HCT116 (cell line): ENCODE data around the gene GET3. TPM values are rescaled to one million over a fixed set of nuclear protein-coding genes. Genes with fewer than 3 reads are reported as not detected.

Source experiments
- ATAC-seq: fragments of 200-7000 bp; cut with Tn5 transposase; 2 replicates; pipeline ENCODE4 v1.9.1; 2020; ENCODE audit warnings: mild to moderate bottlenecking, moderate library complexity
- Bru-seq: library from RNA; stranded (reverse); fragments of 400-500 nt; gene quantifications from one replicate; lab custom pipeline; 2021; lab: Mats Ljungman, UMichigan
- BruChase-seq, 2 experiments: library from RNA; stranded (reverse); fragments of 400-500 nt; gene quantifications; one replicate each; lab custom pipeline; 2021; lab: Mats Ljungman, UMichigan
- BruUV-seq: library from RNA; stranded (reverse); fragments of 400-500 nt; replicated peaks from 2 replicates; lab custom pipeline; 2021; lab: Mats Ljungman, UMichigan
- CTCF ChIA-PET: fragments of 300-600 bp; sonication (Branson Sonifier 250); formaldehyde crosslinking; loops from one replicate; lab custom pipeline; 2021; ENCODE audit warnings: antibody characterized with exemption; lab: Charles Lee
- POLR2A ChIA-PET: fragments of 300-600, 350-600 bp; sonication (Branson Sonifier 250); formaldehyde crosslinking; loops from one replicate; lab custom pipeline; 2021; ENCODE audit warnings: antibody characterized with exemption; lab: Charles Lee
- RAD21 ChIA-PET, 2 experiments: fragments of 300-600 bp; sonication (Branson Sonifier 250); formaldehyde crosslinking; loops; one replicate each; lab custom pipeline; 2023; ENCODE audit warnings: low total read pairs in 2 of 2; ENCODE audit not compliant: uncharacterized antibody in 2 of 2, unreplicated experiment in 2 of 2, low non-redundant PET in 1 of 2; lab: Charles Lee
- DNase-seq: peaks from one replicate; pipeline ENCODE4 v3.0.0-alpha.2; 2010; ENCODE audit warnings: low read depth, low spot score
- H2AFZ ChIP-seq: fragments of 200-600 bp; shearing (Covaris generic), sonication (generic); 2 replicates; pipeline ENCODE4 v1.6.1; 2017; ENCODE audit warnings: low read depth, mixed run types, mixed read lengths, antibody characterized with exemption, low read length; ENCODE audit not compliant: poor library complexity, severe bottlenecking
- H3K27ac ChIP-seq: 2 replicates; pipeline ENCODE4 v1.5.1; 2012; ENCODE audit warnings: low read depth, low read length
- H3K27me3 ChIP-seq: fragments of 200-600 bp; sonication (generic); 2 replicates; pipeline ENCODE4 v1.6.1; 2016; ENCODE audit warnings: mixed run types, low read length, mixed read lengths; ENCODE audit not compliant: insufficient read depth
- H3K36me3 ChIP-seq, 2 experiments: fragments of 200-500 bp in 1 of 2; fragments of 200-600 bp in 1 of 2; sonication (Bioruptor generic) in 1 of 2; sonication (generic) in 1 of 2; 2 replicates each; pipeline versions ENCODE4 v1.5.1 to v1.6.1; 2014 to 2016; ENCODE audit warnings: low read length in 2 of 2, inconsistent platforms in 1 of 2, mixed read lengths in 1 of 2, mixed run types in 1 of 2; ENCODE audit not compliant: insufficient read depth in 2 of 2, control insufficient read depth in 1 of 2
- H3K4me1 ChIP-seq, 2 experiments: fragments of 200-600 bp in 1 of 2; sonication (generic) in 1 of 2; 2 replicates each; pipeline versions ENCODE4 v1.5.1 to v1.6.1; 2012 to 2017; ENCODE audit warnings: low read length in 2 of 2, inconsistent platforms in 1 of 2, mild to moderate bottlenecking in 1 of 2, mixed read lengths in 1 of 2, mixed run types in 1 of 2, moderate library complexity in 1 of 2; ENCODE audit not compliant: insufficient read depth in 2 of 2, control insufficient read depth in 1 of 2
- H3K4me2 ChIP-seq: fragments of 200-600 bp; sonication (generic); 2 replicates; pipeline ENCODE4 v1.6.1; 2017; ENCODE audit warnings: mixed run types, low read length, mixed read lengths
- H3K4me3 ChIP-seq, 2 experiments: fragments of 200-600 bp in 1 of 2; sonication (generic) in 1 of 2; replicated peaks in 1 of 2; 2 replicates each; pipeline ENCODE4 v1.5.1; 2011 to 2016; ENCODE audit warnings: low read length in 2 of 2, control low read depth in 1 of 2, low read depth in 1 of 2, mild to moderate bottlenecking in 1 of 2, mixed read lengths in 1 of 2, mixed run types in 1 of 2
- H3K79me2 ChIP-seq: fragments of 200-600 bp; sonication (generic); 2 replicates; pipeline ENCODE4 v1.6.1; 2017; ENCODE audit warnings: mild to moderate bottlenecking, mixed run types, low read length, moderate library complexity, mixed read lengths; ENCODE audit not compliant: insufficient read depth
- H3K9ac ChIP-seq: fragments of 200-600 bp; sonication (generic); 2 replicates; pipeline ENCODE4 v1.6.1; 2016; ENCODE audit warnings: low read length, mixed read lengths
- H3K9me2 ChIP-seq: fragments of 200-600 bp; sonication (generic), shearing (Covaris generic); 2 replicates; pipeline ENCODE4 v1.6.1; 2017; ENCODE audit warnings: mixed run types, mild to moderate bottlenecking, moderate library complexity; ENCODE audit not compliant: insufficient read depth
- H3K9me3 ChIP-seq, 2 experiments: fragments of 200-500 bp in 1 of 2; fragments of 200-600 bp in 1 of 2; sonication (Bioruptor generic) in 1 of 2; sonication (generic) in 1 of 2; 2 replicates each; pipeline ENCODE4 v1.6.1; 2014 to 2017; ENCODE audit warnings: low read length in 2 of 2, mixed read lengths in 2 of 2, inconsistent platforms in 1 of 2, low read depth in 1 of 2, mild to moderate bottlenecking in 1 of 2, mixed run types in 1 of 2, moderate library complexity in 1 of 2; ENCODE audit not compliant: control insufficient read depth in 1 of 2, insufficient read depth in 1 of 2
- H4K20me1 ChIP-seq: fragments of 200-600 bp; sonication (generic), shearing (Covaris generic); 2 replicates; pipeline ENCODE4 v1.6.1; 2017; ENCODE audit warnings: mixed run types, mild to moderate bottlenecking, moderate library complexity; ENCODE audit not compliant: insufficient read depth
- CBX3 ChIP-seq: IDR thresholded peaks from 2 replicates; pipeline ENCODE4 v1.6.1; 2012; ENCODE audit warnings: low read depth
- CEBPB ChIP-seq: IDR thresholded peaks from 2 replicates; pipeline ENCODE4 v1.6.1; 2012; ENCODE audit warnings: low read depth
- ELF1 ChIP-seq: IDR thresholded peaks from 2 replicates; pipeline ENCODE4 v1.6.1; 2012; ENCODE audit warnings: low read depth, borderline replicate concordance
- EZH2 ChIP-seq: fragments of 200-600 bp; sonication (generic); IDR thresholded peaks from 2 replicates; pipeline ENCODE4 v1.6.1; 2017; ENCODE audit warnings: antibody characterized with exemption, mixed run types
- EZH2phosphoT487 ChIP-seq: fragments of 200-600 bp; IDR thresholded peaks from 2 replicates; pipeline ENCODE4 v1.6.1; 2018; ENCODE audit warnings: antibody characterized with exemption, borderline replicate concordance
- FOSL1 ChIP-seq: IDR thresholded peaks from 2 replicates; pipeline ENCODE4 v1.6.1; 2012; ENCODE audit warnings: low read depth
- JUND ChIP-seq: IDR thresholded peaks from 2 replicates; pipeline ENCODE4 v1.6.1; 2012
- MAX ChIP-seq: IDR thresholded peaks from 2 replicates; pipeline ENCODE4 v1.6.1; 2012
- POLR2A ChIP-seq: IDR thresholded peaks from 2 replicates; pipeline ENCODE4 v1.7.0; 2011; ENCODE audit warnings: borderline replicate concordance; ENCODE audit not compliant: insufficient read depth, insufficient read length; ENCODE audit errors: extremely low read depth
- POLR2AphosphoS5 ChIP-seq: IDR thresholded peaks from 2 replicates; pipeline ENCODE4 v1.6.1; 2011; ENCODE audit warnings: mild to moderate bottlenecking, low read depth, low read length, moderate library complexity
- RAD21 ChIP-seq: IDR thresholded peaks from 2 replicates; pipeline ENCODE4 v1.6.1; 2012; ENCODE audit warnings: low read depth, mild to moderate bottlenecking
- SIN3A ChIP-seq: IDR thresholded peaks from 2 replicates; pipeline ENCODE4 v1.6.1; 2012; ENCODE audit warnings: low read depth
- SP1 ChIP-seq: IDR thresholded peaks from 2 replicates; pipeline ENCODE4 v1.6.1; 2012; ENCODE audit warnings: low read depth
- SRF ChIP-seq: IDR thresholded peaks from 2 replicates; pipeline ENCODE4 v1.6.1; 2012; ENCODE audit warnings: low read depth
- TCF7L2 ChIP-seq: IDR thresholded peaks from 2 replicates; pipeline ENCODE4 v1.7.0; 2011; ENCODE audit warnings: borderline replicate concordance, inconsistent platforms; ENCODE audit not compliant: insufficient read depth, insufficient read length; ENCODE audit errors: extremely low read depth
- YY1 ChIP-seq: IDR thresholded peaks from 2 replicates; pipeline ENCODE4 v1.6.1; 2011; ENCODE audit warnings: low read length, low read depth, moderate library complexity, mild to moderate bottlenecking; ENCODE audit not compliant: insufficient replicate concordance; ENCODE audit errors: extremely low read depth
- ZNF274 ChIP-seq: fragments of 200-500 bp; sonication (Bioruptor generic); IDR thresholded peaks from 2 replicates; pipeline ENCODE4 v1.6.1; 2014; ENCODE audit warnings: mild to moderate bottlenecking, low read depth, low read length, inconsistent platforms
- intact Hi-C: fragments of 100-400 bp; cut with micrococcal nuclease; formaldehyde crosslinking; loops from 2 replicates; pipeline ENCODE4 v1.10.0; 2022
- long read RNA-seq: library from polyadenylated mRNA; unstranded; transcript quantifications from one replicate; pipeline ENCODE4 v2.0.0, GENCODE V29; 2021; ENCODE audit not compliant: unreplicated experiment
- polyA plus RNA-seq: library from polyadenylated mRNA; unstranded; fragments of >200 nt; gene quantifications from 2 replicates; pipeline ENCODE4 v1.2.1, GENCODE V29; 2012; ENCODE audit warnings: missing spikeins
- total RNA-seq: library from RNA; stranded (reverse); gene quantifications from one replicate; pipeline ENCODE4 v1.2.1, GENCODE V29; 2021; ENCODE audit not compliant: unreplicated experiment
- TF ChIP-seq, protein P1 (sequence below), 3 experiments: fragments of 200-600 bp in 1 of 3; sonication (generic) in 1 of 3; IDR thresholded peaks in 2 of 3; conservative IDR thresholded peaks in 1 of 3; 2 replicates each; pipeline ENCODE4 v1.5.1; 2012 to 2017; ENCODE audit warnings: low read depth in 2 of 3, low read length in 2 of 3, antibody characterized with exemption in 1 of 3, borderline replicate concordance in 1 of 3, control low read depth in 1 of 3, mild to moderate bottlenecking in 1 of 3, mixed read lengths in 1 of 3, mixed run types in 1 of 3, moderate library complexity in 1 of 3; ENCODE audit not compliant: insufficient read depth in 1 of 3
- TF ChIP-seq, protein P2 (sequence below): IDR thresholded peaks from 2 replicates; pipeline ENCODE4 v1.6.1; 2012
- TF ChIP-seq, protein P3 (sequence below): IDR thresholded peaks from 2 replicates; pipeline ENCODE4 v1.6.1; 2012; ENCODE audit warnings: low read depth

The GET3 gene
- 77.6 TPM for total RNA-seq
- 93.6 and 98.0 TPM in 2 replicates for polyA plus RNA-seq
- Bru-seq, nascent RNA, result percentile 59 among the genes with signal in this experiment
- BruChase-seq, experiment 1, labeled RNA remaining after a 6-hour chase, result percentile 84 among the genes with signal in this experiment
- percentile 69 among the genes with signal in this experiment for BruChase-seq, experiment 2, labeled RNA remaining after a 2-hour chase
- long read RNA-seq, transcript ASNA1-201 (7 exons, 1,280 nt), result major isoform, 55 of 65 reads
- long read RNA-seq, partial matches to known transcripts, result 5 of 65 reads
- long read RNA-seq, other reads (novel, unspliced or antisense), result 5 of 65 reads

DNA sequence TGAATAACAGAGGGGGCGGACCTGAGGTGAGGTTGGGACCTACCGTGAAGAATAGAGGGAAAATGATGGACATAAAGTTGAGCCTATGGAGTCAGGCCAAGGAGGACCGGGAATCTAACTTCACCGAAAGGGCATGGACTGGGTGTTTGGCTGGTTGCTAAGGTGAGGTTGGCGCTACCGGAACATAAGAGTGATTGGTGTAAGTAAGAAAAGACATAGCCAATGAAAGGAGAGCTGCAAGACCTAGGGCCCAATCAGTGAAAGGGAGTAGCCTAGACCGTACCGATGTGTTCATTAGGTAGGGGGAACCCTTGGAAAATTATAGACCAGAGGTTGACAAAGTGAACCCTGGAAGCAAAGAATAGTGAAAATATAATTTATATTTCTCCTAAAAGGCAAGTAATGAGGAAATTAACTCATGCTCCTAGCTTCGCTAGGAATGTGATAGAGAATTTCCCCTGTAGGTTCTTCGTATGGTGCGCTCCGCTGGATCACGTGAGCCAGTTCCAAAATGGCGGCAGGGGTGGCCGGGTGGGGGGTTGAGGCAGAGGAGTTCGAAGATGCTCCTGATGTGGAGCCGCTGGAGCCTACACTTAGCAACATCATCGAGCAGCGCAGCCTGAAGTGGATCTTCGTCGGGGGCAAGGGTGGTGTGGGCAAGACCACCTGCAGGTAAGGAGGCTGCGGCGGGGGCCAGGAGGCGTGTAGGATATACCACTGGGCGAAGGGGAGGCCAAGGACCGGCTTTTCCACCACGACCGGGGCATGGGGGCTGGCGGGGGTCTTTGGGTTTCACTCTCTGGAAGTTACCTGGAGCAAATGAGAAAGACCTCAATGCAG lies at the start of gene GET3:
GET3 (plus strand) TSS at position 503 of the 840 bp plus-strand sequence; CDS start at position 512, 9 bp downstream.
- intact Hi-C loops, result no loop called here
- BruUV-seq, result TSS peak; percentile 77
- TF ChIP-seq RAD21, result no peak
- TF ChIP-seq SIN3A, result 0 out of 2 replicates have a peak, but pooled peaks have one; percentile 51
- TF ChIP-seq, protein P1, sequence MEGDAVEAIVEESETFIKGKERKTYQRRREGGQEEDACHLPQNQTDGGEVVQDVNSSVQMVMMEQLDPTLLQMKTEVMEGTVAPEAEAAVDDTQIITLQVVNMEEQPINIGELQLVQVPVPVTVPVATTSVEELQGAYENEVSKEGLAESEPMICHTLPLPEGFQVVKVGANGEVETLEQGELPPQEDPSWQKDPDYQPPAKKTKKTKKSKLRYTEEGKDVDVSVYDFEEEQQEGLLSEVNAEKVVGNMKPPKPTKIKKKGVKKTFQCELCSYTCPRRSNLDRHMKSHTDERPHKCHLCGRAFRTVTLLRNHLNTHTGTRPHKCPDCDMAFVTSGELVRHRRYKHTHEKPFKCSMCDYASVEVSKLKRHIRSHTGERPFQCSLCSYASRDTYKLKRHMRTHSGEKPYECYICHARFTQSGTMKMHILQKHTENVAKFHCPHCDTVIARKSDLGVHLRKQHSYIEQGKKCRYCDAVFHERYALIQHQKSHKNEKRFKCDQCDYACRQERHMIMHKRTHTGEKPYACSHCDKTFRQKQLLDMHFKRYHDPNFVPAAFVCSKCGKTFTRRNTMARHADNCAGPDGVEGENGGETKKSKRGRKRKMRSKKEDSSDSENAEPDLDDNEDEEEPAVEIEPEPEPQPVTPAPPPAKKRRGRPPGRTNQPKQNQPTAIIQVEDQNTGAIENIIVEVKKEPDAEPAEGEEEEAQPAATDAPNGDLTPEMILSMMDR (IDR thresholded peaks at IDR 0.05 in 2 of 3, conservative IDR thresholded peaks at IDR 0.05 in 1 of 3; ENCODE audit: borderline replicate concordance in 1 of 3, insufficient read depth in 1 of 3, low read depth in 2 of 3, low read length in 2 of 3), result no peak
- TF ChIP-seq TCF7L2, result no peak
- TF ChIP-seq JUND, result peak; percentile 61
- TF ChIP-seq YY1, result peak; percentile 99
- TF ChIP-seq, protein P2, sequence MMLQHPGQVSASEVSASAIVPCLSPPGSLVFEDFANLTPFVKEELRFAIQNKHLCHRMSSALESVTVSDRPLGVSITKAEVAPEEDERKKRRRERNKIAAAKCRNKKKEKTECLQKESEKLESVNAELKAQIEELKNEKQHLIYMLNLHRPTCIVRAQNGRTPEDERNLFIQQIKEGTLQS, result no peak
- no peak for TF ChIP-seq ZNF274
- TF ChIP-seq EZH2, result no peak
- no peak for TF ChIP-seq FOSL1
- no peak for TF ChIP-seq EZH2phosphoT487
- TF ChIP-seq SP1, result peak; percentile 98
- TF ChIP-seq SRF, result no peak
- TF ChIP-seq ELF1, result no peak
- TF ChIP-seq POLR2A, result peak; percentile 81
- TF ChIP-seq CBX3, result no peak
- TF ChIP-seq POLR2AphosphoS5, result peak; percentile 71
- TF ChIP-seq MAX, result peak; percentile 83
- TF ChIP-seq CEBPB, result no peak
- TF ChIP-seq, protein P3, sequence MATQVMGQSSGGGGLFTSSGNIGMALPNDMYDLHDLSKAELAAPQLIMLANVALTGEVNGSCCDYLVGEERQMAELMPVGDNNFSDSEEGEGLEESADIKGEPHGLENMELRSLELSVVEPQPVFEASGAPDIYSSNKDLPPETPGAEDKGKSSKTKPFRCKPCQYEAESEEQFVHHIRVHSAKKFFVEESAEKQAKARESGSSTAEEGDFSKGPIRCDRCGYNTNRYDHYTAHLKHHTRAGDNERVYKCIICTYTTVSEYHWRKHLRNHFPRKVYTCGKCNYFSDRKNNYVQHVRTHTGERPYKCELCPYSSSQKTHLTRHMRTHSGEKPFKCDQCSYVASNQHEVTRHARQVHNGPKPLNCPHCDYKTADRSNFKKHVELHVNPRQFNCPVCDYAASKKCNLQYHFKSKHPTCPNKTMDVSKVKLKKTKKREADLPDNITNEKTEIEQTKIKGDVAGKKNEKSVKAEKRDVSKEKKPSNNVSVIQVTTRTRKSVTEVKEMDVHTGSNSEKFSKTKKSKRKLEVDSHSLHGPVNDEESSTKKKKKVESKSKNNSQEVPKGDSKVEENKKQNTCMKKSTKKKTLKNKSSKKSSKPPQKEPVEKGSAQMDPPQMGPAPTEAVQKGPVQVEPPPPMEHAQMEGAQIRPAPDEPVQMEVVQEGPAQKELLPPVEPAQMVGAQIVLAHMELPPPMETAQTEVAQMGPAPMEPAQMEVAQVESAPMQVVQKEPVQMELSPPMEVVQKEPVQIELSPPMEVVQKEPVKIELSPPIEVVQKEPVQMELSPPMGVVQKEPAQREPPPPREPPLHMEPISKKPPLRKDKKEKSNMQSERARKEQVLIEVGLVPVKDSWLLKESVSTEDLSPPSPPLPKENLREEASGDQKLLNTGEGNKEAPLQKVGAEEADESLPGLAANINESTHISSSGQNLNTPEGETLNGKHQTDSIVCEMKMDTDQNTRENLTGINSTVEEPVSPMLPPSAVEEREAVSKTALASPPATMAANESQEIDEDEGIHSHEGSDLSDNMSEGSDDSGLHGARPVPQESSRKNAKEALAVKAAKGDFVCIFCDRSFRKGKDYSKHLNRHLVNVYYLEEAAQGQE, result no peak

More for the DNA sequence above, at the start of gene GET3:
- no peaks in the 10 kb centered on the region for H3K9me3 ChIP-seq
- H2AFZ ChIP-seq, result peak within 1 kb of the TSS; percentile 70
- H3K27me3 ChIP-seq, result no peaks in the 10 kb centered on the region
- ChIA-PET RAD21 (no interaction called here), POLR2A (interaction anchor here (0.8 to 3.1 kb wide), 7 partner anchors 10 to 62 kb away, joined by 3 to 15 read pairs (median 3); partner anchors contain the start of gene JUNB), CTCF (interaction anchor here (0.8 to 2.7 kb wide), 5 partner anchors 20 to 100 kb away, joined by 3 to 16 read pairs (median 8); no protein-coding TSS in a partner anchor)
- peaks cover 8% of the 10 kb centered on the region; the same call in 1 of the 2 replicates for H4K20me1 ChIP-seq
- H3K9ac ChIP-seq, result peak within 1 kb of the TSS; percentile 91
- peak within 1 kb of the TSS; percentile 78 for H3K27ac ChIP-seq
- peak within 1 kb of the TSS; percentile 82 for H3K4me2 ChIP-seq
- H3K79me2 ChIP-seq, result peaks cover 48% of the 10 kb centered on the region
- H3K4me3 ChIP-seq, result peak within 1 kb of the TSS; percentile 88 to 89
- DNase-seq, result peak; percentile 100
- peaks cover 25 to 39% of the 10 kb centered on the region in 2 experiments for H3K4me1 ChIP-seq
- no peaks in the 10 kb centered on the region for H3K9me2 ChIP-seq
- peak; percentile 86 for ATAC-seq
- H3K36me3 ChIP-seq, result peaks cover 9 to 14% of the 10 kb centered on the region in 2 experiments
